HG02884 (cell line): Measurements from ENCODE around the gene GNB5.

Experiments
- ATAC-seq: cut with Tn5 transposase; IDR thresholded peaks from one replicate; pipeline ENCODE4 v1.9.1; 2021; ENCODE audit warnings: mild to moderate bottlenecking, moderate library complexity; ENCODE audit not compliant: unreplicated experiment

The GNB5 gene

DNA sequence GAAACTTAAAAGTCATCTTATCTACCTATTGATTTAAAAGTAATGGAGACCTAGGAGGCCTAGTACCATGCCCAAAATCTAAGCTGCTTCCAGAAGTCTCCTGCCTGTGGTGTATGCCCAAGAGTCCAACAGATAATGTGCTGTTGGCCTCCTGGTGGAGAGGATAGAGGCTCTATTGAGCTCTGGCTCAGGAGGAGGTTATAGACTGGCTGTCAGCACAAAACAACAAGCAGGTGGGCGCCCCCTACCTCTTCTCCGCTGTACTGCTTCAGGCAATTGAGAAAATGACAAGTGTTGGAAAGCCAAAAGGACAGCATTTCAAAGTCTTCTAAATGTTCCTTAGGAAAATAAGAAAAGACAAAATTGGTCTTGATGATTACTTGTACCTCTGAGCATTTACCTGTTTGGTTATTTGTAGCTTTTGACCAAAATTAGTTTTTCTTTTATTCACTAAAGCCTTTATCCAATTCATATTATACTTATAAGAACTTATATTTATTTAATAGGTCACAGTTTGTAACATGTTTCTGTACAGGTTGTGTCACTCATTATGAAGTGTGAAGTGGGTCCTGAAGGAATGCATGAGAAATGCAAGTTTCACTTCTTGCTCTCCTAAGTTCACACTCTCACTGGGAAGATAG lies 17.2 kb upstream of the GNB5 start:
- ATAC-seq: no peak

- ATAC-seq: no peak
These were observed 16.0 kb upstream of the GNB5 start for GRCh38 chr15:52207191-52207590.

DNA sequence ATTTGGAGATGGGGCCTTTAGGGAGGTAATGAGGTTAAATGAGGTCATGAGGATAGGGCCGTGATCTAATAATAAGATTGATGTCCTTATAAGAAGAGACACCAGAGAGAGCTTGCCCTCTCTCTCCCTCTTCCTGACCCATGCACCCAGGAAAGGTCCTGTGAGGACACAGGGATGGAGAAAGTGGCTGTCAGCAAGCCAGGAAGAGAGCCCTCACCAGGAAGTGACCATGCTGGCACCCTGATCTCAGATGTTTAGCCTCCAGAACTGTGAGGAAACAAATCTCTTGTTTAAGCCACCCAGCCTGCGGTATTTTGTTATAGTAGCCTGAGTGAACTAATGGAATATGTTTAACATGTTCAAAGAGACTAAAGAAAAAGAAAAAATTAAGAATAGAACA lies 15.3 kb upstream of the GNB5 start:
- no peak for ATAC-seq

DNA sequence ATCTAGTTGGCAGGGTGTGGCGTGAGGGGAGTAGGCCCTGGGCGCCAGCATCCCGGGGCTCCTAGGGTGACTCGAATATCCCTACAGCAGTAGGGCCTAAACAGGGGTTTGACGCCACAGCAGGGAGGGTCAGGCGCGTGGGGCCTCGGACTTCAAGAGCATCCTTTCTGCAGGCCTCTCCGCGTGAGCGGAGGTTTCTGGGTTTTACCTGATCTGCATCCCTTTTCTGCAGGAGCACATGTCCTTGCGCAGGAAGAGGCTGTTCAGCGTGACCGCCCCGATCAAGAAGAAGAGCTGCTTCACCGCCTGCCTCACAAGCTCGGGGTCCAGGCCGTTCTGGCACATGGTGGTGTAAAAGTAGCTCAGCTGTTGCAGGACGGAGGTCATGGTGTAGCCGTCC lies 13.5 kb upstream of the GNB5 start:
- ATAC-seq: no peak

DNA sequence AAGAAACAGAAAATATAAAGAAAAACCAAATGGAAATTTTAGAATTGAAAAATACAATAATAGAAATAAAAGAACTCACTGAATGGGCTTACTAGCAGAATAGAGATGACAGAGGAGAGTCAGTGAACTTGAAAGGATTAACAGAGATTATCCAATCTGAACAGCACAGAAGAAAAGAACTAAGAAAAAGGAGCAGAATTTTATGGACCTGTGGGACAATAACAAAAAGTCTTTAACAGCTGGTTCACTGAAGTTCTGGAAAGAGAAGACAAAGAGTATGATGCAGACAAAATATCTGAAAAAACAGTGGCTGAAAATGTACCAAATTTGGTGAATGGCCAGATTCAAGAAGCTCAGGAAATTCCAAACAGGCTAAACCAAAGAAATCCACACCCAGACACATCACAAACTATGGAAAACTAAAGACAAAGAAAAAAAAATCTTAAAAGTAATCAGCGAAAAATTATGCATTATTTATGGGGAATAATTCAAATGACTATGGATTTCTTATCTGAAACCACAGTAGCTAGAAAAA lies 9.7 kb upstream of the GNB5 start:
- no peak for ATAC-seq

DNA sequence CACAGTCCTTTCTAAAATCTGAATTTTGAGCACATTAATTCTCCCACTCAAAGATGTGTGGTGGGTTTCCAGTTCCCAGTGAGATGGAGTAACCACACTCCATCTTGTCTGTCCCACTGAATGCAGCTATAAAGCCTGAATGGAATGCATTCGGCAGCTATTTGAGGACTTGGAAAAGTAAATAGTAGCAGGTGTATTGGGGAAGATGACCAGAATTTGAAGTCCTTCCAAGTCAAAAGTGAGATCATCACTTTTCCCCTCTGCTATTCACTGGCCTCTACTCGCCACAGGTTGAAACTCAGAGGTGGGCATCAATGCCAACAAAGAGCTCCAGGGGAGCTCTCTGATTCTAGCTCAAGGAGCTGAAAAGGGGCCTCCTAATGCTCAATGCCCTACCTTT lies 8.1 kb upstream of the GNB5 start:
- ATAC-seq: no peak

- no peak for ATAC-seq
These were observed 5.7 kb upstream of the GNB5 start for GRCh38 chr15:52196891-52197290.

DNA sequence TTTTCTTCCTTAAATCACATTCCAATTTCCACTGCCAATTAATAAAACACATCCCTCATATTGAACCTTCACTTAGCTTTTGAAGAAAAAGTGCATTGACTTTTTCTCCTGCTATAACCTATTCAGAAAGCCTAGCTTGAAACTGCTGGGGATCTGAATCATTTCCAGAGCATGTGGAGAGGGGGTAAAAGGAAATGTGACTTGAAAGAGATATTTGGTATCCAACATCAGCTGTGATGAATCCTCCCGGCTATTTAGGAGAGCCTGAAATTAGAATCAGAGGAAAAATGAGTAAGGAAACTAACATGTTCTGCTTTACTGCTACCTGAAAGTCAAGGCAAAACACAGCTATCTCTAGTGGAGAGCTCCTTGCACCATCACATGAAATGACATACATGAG lies 2.6 kb upstream of the GNB5 start:
- no peak for ATAC-seq

DNA sequence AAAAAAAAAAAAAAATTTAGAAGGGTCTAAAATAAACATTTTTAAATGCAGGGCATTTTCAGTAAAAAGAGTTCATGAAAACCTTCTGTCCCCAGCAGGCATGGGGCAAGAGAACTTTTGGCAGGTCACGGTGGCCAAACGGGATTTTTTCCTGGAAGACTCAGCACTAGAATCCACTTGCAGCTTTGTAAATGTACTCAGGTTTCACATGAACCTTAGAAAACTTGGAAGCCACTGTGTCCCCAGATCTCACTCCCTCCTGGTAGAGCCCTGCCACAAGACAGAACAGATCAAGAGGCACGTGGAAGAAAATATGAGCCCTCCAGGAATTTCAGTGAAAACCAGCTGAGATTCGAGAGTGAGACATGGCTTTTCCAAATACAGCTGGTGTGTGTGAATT lies 2.1 kb upstream of the GNB5 start:
- no peak for ATAC-seq

DNA sequence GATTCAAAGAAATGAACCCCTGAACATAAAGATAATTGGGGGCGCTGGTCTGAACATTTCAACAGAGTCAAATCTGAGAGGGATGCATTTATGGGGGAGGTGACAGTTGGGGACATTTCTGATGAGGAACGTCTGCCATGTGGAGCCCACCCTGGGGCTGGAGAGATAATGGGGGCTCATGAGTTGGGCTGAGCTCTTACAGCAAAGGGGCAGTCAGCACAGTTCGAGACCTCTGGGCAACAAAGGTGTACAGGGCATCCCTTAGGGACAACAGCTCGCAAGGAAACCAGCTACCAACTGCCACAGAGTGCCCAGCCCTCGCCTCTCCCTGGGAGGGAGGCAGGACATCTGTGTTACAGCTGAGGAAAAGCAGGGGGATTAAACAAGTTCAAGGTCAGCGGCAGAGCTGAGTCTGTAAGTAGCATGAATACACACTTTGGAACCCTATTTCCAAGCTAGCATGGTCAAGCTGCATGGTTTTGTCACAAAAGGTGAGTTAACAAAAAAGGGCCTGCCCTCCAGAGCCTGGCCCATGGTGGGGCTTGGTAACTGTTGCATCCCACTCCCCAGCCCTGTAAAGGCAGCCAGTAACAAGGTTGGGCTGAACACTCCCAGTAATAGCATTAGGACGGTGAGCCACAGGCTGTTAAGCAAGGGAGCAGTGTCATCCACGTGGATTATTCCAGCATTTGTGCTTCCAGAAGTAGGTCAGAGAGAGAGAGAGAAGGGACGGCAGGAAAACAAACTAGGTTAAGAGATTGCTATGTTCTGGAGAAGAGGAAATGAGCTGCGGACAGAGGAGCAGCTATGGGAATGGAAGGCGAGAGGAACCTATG lies 4.3 kb downstream of the GNB5 start:
- ATAC-seq: no peak

- no peak for ATAC-seq
These were observed 6.0 kb downstream of the GNB5 start for GRCh38 chr15:52185151-52185561.

- ATAC-seq: no peak
These were observed 6.5 kb downstream of the GNB5 start for GRCh38 chr15:52184721-52185120.

GRCh38 chr15:52183562-52184173 lies 7.5 kb downstream of the GNB5 start:
- ATAC-seq: no peak

DNA sequence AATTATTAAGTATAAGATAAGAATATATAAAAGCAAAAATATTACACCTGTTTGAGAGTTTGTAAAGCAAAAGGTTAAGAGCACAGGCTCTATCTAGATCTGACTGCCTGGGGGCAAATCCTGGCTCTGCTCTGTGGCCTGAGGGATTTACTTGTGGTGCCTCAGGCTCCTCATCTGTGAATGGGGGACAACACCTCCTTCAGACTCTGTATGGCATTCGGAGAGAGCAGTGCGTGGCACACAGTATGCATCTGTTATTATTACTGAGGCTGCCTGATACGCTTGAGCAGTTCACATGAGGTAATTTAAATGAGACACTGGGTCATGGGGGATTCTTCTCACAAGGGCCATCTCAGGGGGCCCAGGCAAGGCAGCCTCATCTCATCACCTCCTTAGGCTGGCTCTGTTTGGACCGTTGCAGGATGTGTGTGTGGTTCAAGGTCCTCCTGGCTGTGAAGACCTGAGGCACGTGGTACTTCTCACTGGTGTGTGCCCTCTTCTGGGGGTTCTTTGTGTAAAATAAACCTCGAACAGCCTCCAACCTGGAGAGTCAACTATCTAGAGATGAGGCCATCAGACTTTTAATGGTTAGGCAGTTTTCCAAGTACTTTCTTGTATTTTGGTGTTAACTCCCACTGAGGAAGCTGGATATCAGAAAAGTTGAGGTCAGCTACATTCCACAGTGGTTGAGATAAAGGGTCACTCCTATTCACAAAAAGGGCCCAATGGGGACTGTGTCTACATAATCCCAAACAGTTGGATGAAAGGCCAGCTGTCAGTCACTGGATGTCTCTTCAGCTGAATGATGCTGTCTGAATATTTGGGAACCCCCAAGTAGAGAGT lies 9.0 kb downstream of the GNB5 start:
- ATAC-seq: no peak

- ATAC-seq: no peak
These were observed 10.2 kb downstream of the GNB5 start for GRCh38 chr15:52180851-52181450.

- peak; percentile 25 for ATAC-seq
These were observed 10.9 kb downstream of the GNB5 start for GRCh38 chr15:52180196-52180835.

- peak; percentile 78 for ATAC-seq
These were observed 11.7 kb downstream of the GNB5 start for GRCh38 chr15:52179278-52180195.

DNA sequence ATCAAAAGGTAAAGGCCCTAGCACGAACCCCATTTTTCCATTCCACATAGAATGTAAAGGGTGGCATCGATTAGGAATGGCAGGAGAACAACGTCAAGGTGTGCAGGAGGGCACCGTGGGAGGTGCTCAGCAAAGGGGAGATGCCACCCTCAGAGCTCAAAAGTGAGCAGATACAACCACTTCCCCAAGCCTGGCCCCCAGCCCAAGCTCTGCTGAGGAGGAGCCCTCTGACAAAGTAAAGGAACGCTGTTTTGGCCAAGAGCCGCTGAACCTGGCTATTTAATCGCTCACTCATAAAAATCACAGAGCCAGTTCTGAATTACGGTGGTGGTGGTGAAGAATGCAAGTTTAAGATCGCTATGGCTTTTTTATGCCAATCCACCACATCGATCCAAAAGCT lies 12.4 kb downstream of the GNB5 start:
- no peak for ATAC-seq

DNA sequence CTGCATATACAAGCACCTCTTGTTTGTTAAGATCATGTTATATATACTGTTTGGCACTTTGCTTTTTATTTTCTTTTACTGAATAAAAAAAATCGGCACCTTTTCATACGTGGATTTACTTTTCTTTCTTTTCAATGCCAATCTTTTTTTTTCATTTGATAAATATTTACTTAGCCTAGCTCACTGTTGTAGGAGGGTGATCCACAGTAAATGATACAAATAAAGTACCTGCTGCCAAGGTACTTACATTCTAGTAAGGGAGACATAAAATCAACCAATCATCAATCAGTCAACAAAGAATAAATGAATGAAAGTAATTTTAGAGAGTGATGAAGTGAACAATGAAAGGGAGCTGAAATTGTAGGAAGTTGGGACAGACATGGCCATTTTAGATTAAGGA lies 18.3 kb downstream of the GNB5 start:
- ATAC-seq: no peak
